HAP-1 (cell line): ENCODE data around the gene EEF1G.

Source experiments
- DNase-seq, 2 experiments: peaks; one replicate each; pipeline ENCODE4 v3.0.0-alpha.2; 2016 to 2020; ENCODE audit warnings: low spot score in 2 of 2
- H3K27me3 ChIP-seq: fragments of 250-450 bp; sonication (Bioruptor Pico); 2 replicates; pipeline ENCODE4 v1.5.1; 2020; ENCODE audit warnings: low read depth, mild to moderate bottlenecking, moderate library complexity
- H3K36me3 ChIP-seq: fragments of 250-450 bp; sonication (Bioruptor Pico); replicated peaks from 2 replicates; pipeline ENCODE4 v1.5.1; 2020; ENCODE audit warnings: mild to moderate bottlenecking
- H3K4me1 ChIP-seq: fragments of 250-450 bp; sonication (Bioruptor Pico); 2 replicates; pipeline ENCODE4 v1.5.1; 2020; ENCODE audit warnings: mild to moderate bottlenecking
- H3K4me3 ChIP-seq: fragments of 250-450 bp; sonication (Bioruptor Pico); 2 replicates; pipeline ENCODE4 v1.5.1; 2020; ENCODE audit warnings: mild to moderate bottlenecking, moderate library complexity
- H3K9me3 ChIP-seq: fragments of 250-450 bp; sonication (Bioruptor Pico); 2 replicates; pipeline ENCODE4 v1.5.1; 2020; ENCODE audit warnings: mild to moderate bottlenecking, moderate library complexity
- in situ Hi-C: fragments of 300-500 bp; cut with MboI; formaldehyde crosslinking; loops from 3 replicates; pipeline ENCODE4 v1.14.3; 2020; ENCODE audit warnings: low sequenced_read_pairs, inconsistent platforms, mixed read lengths

Gene EEF1G

GRCh38 chr11:62610403-62610802, 36.7 kb upstream of the EEF1G start:
- no peak for DNase-seq
- peaks cover 6% of the 10 kb centered on the region for H3K4me1 ChIP-seq
- no peaks in the 10 kb centered on the region for H3K9me3 ChIP-seq
- H3K27me3 ChIP-seq = no peaks in the 10 kb centered on the region
- H3K4me3 ChIP-seq = no peak overlapping the region
- H3K36me3 ChIP-seq = peaks cover 34% of the 10 kb centered on the region
- in situ Hi-C loops = no loop called here

GRCh38 chr11:62608776-62609175, 35.1 kb upstream of the EEF1G start:
- H3K27me3 ChIP-seq = no peaks in the 10 kb centered on the region
- peaks cover 6% of the 10 kb centered on the region for H3K4me1 ChIP-seq
- peaks cover 45% of the 10 kb centered on the region for H3K36me3 ChIP-seq

GRCh38 chr11:62607714-62608113, 34.0 kb upstream of the EEF1G start:
- H3K4me1 ChIP-seq = peaks cover 6% of the 10 kb centered on the region

More at GRCh38 chr11:62608776-62609175, 35.1 kb upstream of the EEF1G start:
- Histone ChIP-seq H3K9me3 (no peaks in the 10 kb centered on the region), H3K4me3 (no peak overlapping the region)
- in situ Hi-C loops = no loop called here
- no peak for DNase-seq

GRCh38 chr11:62605902-62606301, 32.2 kb upstream of the EEF1G start:
- DNase-seq = no peak
- Histone ChIP-seq H3K27me3 (no peaks in the 10 kb centered on the region), H3K4me1 (peaks cover 8% of the 10 kb centered on the region), H3K36me3 (peaks cover 65% of the 10 kb centered on the region), H3K4me3 (no peak overlapping the region), H3K9me3 (no peaks in the 10 kb centered on the region)
- in situ Hi-C loops = no loop called here

More at GRCh38 chr11:62607714-62608113, 34.0 kb upstream of the EEF1G start:
- Histone ChIP-seq H3K9me3 (no peaks in the 10 kb centered on the region), H3K36me3 (peaks cover 55% of the 10 kb centered on the region), H3K27me3 (no peaks in the 10 kb centered on the region), H3K4me3 (no peak overlapping the region)
- no peak for DNase-seq
- in situ Hi-C loops = no loop called here

- Histone ChIP-seq H3K27me3 (no peaks in the 10 kb centered on the region), H3K36me3 (peaks cover 64% of the 10 kb centered on the region), H3K9me3 (no peaks in the 10 kb centered on the region), H3K4me3 (no peak overlapping the region), H3K4me1 (peaks cover 7% of the 10 kb centered on the region; the same call in 1 of the 2 replicates)
- DNase-seq = no peak
- in situ Hi-C loops = no loop called here
Measured at GRCh38 chr11:62605467-62605866, 31.8 kb upstream of the EEF1G start.

GRCh38 chr11:62604460-62605120, 30.9 kb upstream of the EEF1G start:
- H3K27me3 ChIP-seq = no peaks in the 10 kb centered on the region
- in situ Hi-C loops = no loop called here
- H3K4me1 ChIP-seq = peaks cover 13% of the 10 kb centered on the region
- peaks cover 62% of the 10 kb centered on the region for H3K36me3 ChIP-seq
- H3K9me3 ChIP-seq = no peaks in the 10 kb centered on the region
- peak in 1 of 2 experiments; percentile 42 for DNase-seq
- no peak overlapping the region for H3K4me3 ChIP-seq

- in situ Hi-C loops = no loop called here
- Histone ChIP-seq H3K4me3 (no peak overlapping the region), H3K36me3 (peaks cover 62% of the 10 kb centered on the region), H3K9me3 (no peaks in the 10 kb centered on the region), H3K27me3 (no peaks in the 10 kb centered on the region), H3K4me1 (peaks cover 18% of the 10 kb centered on the region)
- no peak for DNase-seq
Measured at GRCh38 chr11:62603776-62604299, 30.1 kb upstream of the EEF1G start.

GRCh38 chr11:62603072-62603408, 29.3 kb upstream of the EEF1G start:
- H3K36me3 ChIP-seq = peaks cover 64% of the 10 kb centered on the region
- H3K4me3 ChIP-seq = no peak overlapping the region
- no peaks in the 10 kb centered on the region for H3K27me3 ChIP-seq
- in situ Hi-C loops = no loop called here
- H3K9me3 ChIP-seq = no peaks in the 10 kb centered on the region
- peaks cover 19% of the 10 kb centered on the region for H3K4me1 ChIP-seq
- no peak for DNase-seq

GRCh38 chr11:62602141-62603071, 28.7 kb upstream of the EEF1G start:
- DNase-seq = peak; percentile 44 to 72

GRCh38 chr11:62601372-62602140, 27.9 kb upstream of the EEF1G start, which contains the start of gene MTA2:
TSS of gene MTA2 (minus strand) at chr11:62601865. CDS start at chr11:62601450, 415 bp downstream.
- peak; percentile 96 to 99 for DNase-seq
- in situ Hi-C loops = no loop called here
- Histone ChIP-seq H3K4me3 (peak within 1 kb of the TSS; percentile 96), H3K27me3 (no peaks in the 10 kb centered on the region), H3K36me3 (peaks cover 75% of the 10 kb centered on the region), H3K4me1 (peaks cover 19% of the 10 kb centered on the region), H3K9me3 (no peaks in the 10 kb centered on the region)

More at GRCh38 chr11:62602141-62603071, 28.7 kb upstream of the EEF1G start:
- Histone ChIP-seq H3K4me1 (peaks cover 19% of the 10 kb centered on the region), H3K36me3 (peaks cover 66% of the 10 kb centered on the region), H3K4me3 (peak overlapping the region; percentile 96), H3K27me3 (no peaks in the 10 kb centered on the region), H3K9me3 (no peaks in the 10 kb centered on the region)
- in situ Hi-C loops = no loop called here

- H3K36me3 ChIP-seq = peaks cover 76% of the 10 kb centered on the region
- no peaks in the 10 kb centered on the region for H3K9me3 ChIP-seq
Measured at GRCh38 chr11:62601122-62601371, 27.4 kb upstream of the EEF1G start.

GRCh38 chr11:62600367-62601121, 26.9 kb upstream of the EEF1G start:
- H3K4me1 ChIP-seq = peaks cover 19% of the 10 kb centered on the region
- H3K9me3 ChIP-seq = no peaks in the 10 kb centered on the region
- no peaks in the 10 kb centered on the region for H3K27me3 ChIP-seq
- DNase-seq = peak in 1 of 2 experiments; percentile 57
- in situ Hi-C loops = no loop called here
- peaks cover 76% of the 10 kb centered on the region for H3K36me3 ChIP-seq
- H3K4me3 ChIP-seq = peak overlapping the region; percentile 96

More at GRCh38 chr11:62601122-62601371, 27.4 kb upstream of the EEF1G start:
- Histone ChIP-seq H3K27me3 (no peaks in the 10 kb centered on the region), H3K4me3 (peak overlapping the region; percentile 96), H3K4me1 (peaks cover 19% of the 10 kb centered on the region)
- in situ Hi-C loops = no loop called here
- no peak for DNase-seq

- Histone ChIP-seq H3K9me3 (no peaks in the 10 kb centered on the region), H3K27me3 (no peaks in the 10 kb centered on the region), H3K4me3 (peak overlapping the region; percentile 96), H3K36me3 (peaks cover 78% of the 10 kb centered on the region), H3K4me1 (peaks cover 19% of the 10 kb centered on the region)
- DNase-seq = no peak
- in situ Hi-C loops = no loop called here
Measured at GRCh38 chr11:62599901-62600300, 26.2 kb upstream of the EEF1G start.
